Measurements from ENCODE around the gene UBE3A. TPM values are rescaled to one million over a fixed set of nuclear protein-coding genes. Genes with fewer than 3 reads are reported as not detected.

Gene UBE3A
- total RNA-seq, 4 donors from 2014 or later = 73.9 to 97.6 (median 80.1) TPM

DNA sequence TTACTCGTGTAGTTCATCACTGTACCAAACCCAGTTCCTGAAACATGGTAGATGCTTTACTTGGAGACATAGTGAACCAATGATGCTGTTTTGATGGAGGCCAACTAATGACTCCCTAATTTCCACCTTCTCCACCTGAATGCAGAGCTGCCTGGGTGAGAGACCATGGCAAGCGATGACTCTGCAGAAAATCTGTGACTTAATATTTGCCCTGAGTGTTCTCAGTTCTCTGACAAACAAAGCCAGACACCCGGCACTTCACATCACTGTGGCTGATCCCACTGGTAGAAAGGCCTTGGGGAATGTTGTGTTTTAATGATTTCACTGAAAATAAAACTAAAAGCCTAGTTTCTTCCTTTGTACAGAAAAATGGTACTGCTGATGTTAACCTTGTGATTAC is 39.5 kb upstream of the UBE3A start:
- 87% methylated on average over 3 of the region's 3 CpGs for WGBS
- intact Hi-C loops (cut with DNase I) = no loop called here
- DNase-seq (ENCODE audit: extremely low spot score) = no peak
- Histone ChIP-seq H3K4me1 (peaks cover 0 to 15% (median 12%) of the 10 kb centered on the region in 4 donors), H3K27ac (replicated peaks in 1 of 4) (no peak overlapping the region), H3K9me3 (no peaks in the 10 kb centered on the region), H3K27me3 (no peaks in the 10 kb centered on the region), H3K36me3 (no peaks in the 10 kb centered on the region), H3K4me3 (no peak overlapping the region)
- TF ChIP-seq POLR2A (IDR thresholded peaks at IDR 0.05; ENCODE audit: low read depth) (no peak), EP300 (IDR thresholded peaks at IDR 0.05) (no peak), POLR2AphosphoS5 (IDR thresholded peaks at IDR 0.05) (no peak)
- TF ChIP-seq, protein P1, sequence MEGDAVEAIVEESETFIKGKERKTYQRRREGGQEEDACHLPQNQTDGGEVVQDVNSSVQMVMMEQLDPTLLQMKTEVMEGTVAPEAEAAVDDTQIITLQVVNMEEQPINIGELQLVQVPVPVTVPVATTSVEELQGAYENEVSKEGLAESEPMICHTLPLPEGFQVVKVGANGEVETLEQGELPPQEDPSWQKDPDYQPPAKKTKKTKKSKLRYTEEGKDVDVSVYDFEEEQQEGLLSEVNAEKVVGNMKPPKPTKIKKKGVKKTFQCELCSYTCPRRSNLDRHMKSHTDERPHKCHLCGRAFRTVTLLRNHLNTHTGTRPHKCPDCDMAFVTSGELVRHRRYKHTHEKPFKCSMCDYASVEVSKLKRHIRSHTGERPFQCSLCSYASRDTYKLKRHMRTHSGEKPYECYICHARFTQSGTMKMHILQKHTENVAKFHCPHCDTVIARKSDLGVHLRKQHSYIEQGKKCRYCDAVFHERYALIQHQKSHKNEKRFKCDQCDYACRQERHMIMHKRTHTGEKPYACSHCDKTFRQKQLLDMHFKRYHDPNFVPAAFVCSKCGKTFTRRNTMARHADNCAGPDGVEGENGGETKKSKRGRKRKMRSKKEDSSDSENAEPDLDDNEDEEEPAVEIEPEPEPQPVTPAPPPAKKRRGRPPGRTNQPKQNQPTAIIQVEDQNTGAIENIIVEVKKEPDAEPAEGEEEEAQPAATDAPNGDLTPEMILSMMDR (IDR thresholded peaks at IDR 0.05) = no peak

DNA sequence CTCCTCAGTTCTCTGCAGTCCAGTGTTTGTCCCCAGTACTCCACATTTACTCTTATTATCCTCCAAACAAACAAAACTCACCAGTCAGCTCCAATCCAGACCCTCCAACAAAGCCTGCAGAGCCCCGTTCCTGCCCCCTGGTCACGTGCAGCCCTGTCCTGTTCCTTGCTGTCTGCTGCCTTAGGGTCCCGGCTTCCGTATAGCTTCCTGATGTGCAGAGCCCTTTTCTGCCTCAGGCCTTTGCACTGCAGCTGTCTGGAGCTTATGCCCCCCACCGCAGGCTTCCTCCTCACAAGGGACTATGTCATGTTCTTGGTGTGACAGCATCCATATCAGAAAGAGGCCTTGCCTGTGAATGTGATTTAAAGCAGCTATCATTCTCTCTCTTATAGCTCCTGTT is 39.0 kb upstream of the UBE3A start:
- H3K27me3 ChIP-seq = no peaks in the 10 kb centered on the region
- TF ChIP-seq POLR2A (IDR thresholded peaks at IDR 0.05; ENCODE audit: low read depth) = no peak
- TF ChIP-seq, protein P1 (IDR thresholded peaks at IDR 0.05) = no peak
- H3K4me1 ChIP-seq = peaks cover 0 to 15% (median 12%) of the 10 kb centered on the region in 4 donors
- H3K36me3 ChIP-seq = no peaks in the 10 kb centered on the region
- no peaks in the 10 kb centered on the region for H3K9me3 ChIP-seq
- no peak for DNase-seq (ENCODE audit: extremely low spot score)
- intact Hi-C loops (cut with DNase I) = no loop called here
- H3K4me3 ChIP-seq = no peak overlapping the region
- no peak overlapping the region for H3K27ac ChIP-seq (replicated peaks in 1 of 4)
- WGBS = 88% methylated on average over 5 of the region's 5 CpGs

DNA sequence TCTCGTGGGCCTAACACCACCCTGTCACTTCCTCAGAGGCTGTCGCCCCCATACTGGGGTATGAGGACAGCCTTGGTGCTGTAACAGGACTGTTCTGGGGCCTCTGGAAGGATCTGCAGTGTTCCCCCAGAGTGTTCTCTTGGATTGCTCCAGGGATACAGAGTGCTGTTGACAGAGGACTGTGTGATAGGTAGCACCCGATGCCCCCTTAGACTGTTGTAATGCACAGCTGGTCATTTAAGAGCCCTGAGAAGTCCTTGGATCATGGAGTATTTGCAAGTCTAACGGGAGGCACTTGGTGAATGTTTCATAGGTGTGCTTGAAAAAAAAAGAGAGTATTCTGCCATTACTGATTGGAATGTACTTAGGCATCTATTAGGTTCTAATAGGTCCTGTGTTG is 35.4 kb upstream of the UBE3A start:
- no peak overlapping the region for H3K4me3 ChIP-seq
- intact Hi-C loops (cut with DNase I) = no loop called here
- H3K4me1 ChIP-seq = no peaks in the 10 kb centered on the region
- WGBS = 93% methylated on average over 4 of the region's 4 CpGs
- H3K36me3 ChIP-seq = no peaks in the 10 kb centered on the region
- H3K27ac ChIP-seq (replicated peaks in 1 of 4) = no peak overlapping the region
- no peaks in the 10 kb centered on the region for H3K9me3 ChIP-seq
- no peak for DNase-seq (ENCODE audit: extremely low spot score)
- H3K27me3 ChIP-seq = no peaks in the 10 kb centered on the region
- TF ChIP-seq, protein P1 (IDR thresholded peaks at IDR 0.05) = no peak
- TF ChIP-seq POLR2AphosphoS5 (IDR thresholded peaks at IDR 0.05) (no peak), EP300 (IDR thresholded peaks at IDR 0.05) (no peak), POLR2A (IDR thresholded peaks at IDR 0.05; ENCODE audit: low read depth) (no peak)

DNA sequence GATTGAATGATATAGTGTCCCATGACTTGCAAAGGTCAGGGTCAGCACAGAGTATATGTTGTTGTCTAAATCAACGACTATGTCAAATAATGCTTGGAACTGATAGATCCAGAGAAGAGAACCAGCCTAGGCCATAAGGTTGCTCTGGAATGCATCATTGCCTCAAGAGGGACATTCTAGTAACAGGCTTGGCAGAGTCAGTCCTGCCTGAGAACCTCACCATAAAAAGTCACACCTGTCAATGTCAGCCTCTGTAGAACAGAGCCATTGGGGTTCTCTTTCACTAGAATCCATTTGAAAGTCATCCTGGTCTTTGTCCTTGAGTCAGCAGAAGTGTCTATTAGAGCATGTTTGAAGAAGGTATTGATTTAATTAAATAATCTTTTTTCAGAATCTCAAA is 31.4 kb upstream of the UBE3A start:
- Histone ChIP-seq H3K9me3 (no peaks in the 10 kb centered on the region), H3K4me3 (no peak overlapping the region), H3K36me3 (no peaks in the 10 kb centered on the region), H3K4me1 (peaks cover 0 to 9% (median 6%) of the 10 kb centered on the region in 4 donors), H3K27me3 (no peaks in the 10 kb centered on the region), H3K27ac (replicated peaks in 1 of 4) (no peak overlapping the region)
- no peak for DNase-seq (ENCODE audit: extremely low spot score)
- no peak for TF ChIP-seq POLR2AphosphoS5 (IDR thresholded peaks at IDR 0.05)
- TF ChIP-seq EP300 (IDR thresholded peaks at IDR 0.05) = no peak
- TF ChIP-seq POLR2A (IDR thresholded peaks at IDR 0.05; ENCODE audit: low read depth) = no peak
- TF ChIP-seq, protein P1 (IDR thresholded peaks at IDR 0.05) = no peak
- WGBS = 74% methylated on average over 1 of the region's 1 CpG
- intact Hi-C loops (cut with DNase I) = no loop called here

DNA sequence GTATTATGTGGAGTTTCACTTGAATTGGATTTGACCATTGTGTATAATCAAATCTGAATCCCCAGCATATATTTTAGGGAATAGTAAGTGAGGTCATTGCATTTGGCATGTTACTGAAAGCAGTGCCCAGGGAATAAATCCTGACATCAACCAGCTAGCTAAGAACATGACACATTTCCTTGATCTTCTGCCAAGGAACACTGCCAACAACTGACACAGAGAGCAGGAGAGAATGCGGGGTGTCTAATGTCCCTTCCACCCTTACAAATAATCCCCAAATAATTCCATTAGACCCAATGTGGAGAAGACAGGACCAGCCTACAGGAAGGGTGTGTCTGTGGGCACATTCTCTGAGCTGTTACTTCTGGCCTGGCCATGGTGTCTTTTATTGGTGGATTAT is 30.6 kb upstream of the UBE3A start:
- no peak overlapping the region for H3K4me3 ChIP-seq
- intact Hi-C loops (cut with DNase I) = no loop called here
- H3K4me1 ChIP-seq = peaks cover 0 to 9% (median 6%) of the 10 kb centered on the region in 4 donors
- WGBS = 42% methylated on average over 1 of the region's 1 CpG
- TF ChIP-seq EP300 (IDR thresholded peaks at IDR 0.05) (no peak), POLR2A (IDR thresholded peaks at IDR 0.05; ENCODE audit: low read depth) (no peak), POLR2AphosphoS5 (IDR thresholded peaks at IDR 0.05) (no peak)
- TF ChIP-seq, protein P1 (IDR thresholded peaks at IDR 0.05) = no peak
- no peak overlapping the region for H3K27ac ChIP-seq (replicated peaks in 1 of 4)
- no peak for DNase-seq (ENCODE audit: extremely low spot score)
- no peaks in the 10 kb centered on the region for H3K27me3 ChIP-seq
- H3K9me3 ChIP-seq = no peaks in the 10 kb centered on the region
- no peaks in the 10 kb centered on the region for H3K36me3 ChIP-seq

Data from esophagus muscularis mucosa (tissue), 4 donors.